OCI-LY7 (cell line): ENCODE data around the gene SLC9A9.

Source experiments
- CTCF ChIP-seq: fragments of 200-600 bp; sonication (generic); conservative IDR thresholded peaks from 2 replicates; pipeline ENCODE4 v1.5.1; 2014; ENCODE audit warnings: mild to moderate bottlenecking, antibody characterized with exemption, low read length, moderate library complexity, mixed read lengths
- EZH2phosphoT487 ChIP-seq: fragments of 200-600 bp; sonication (generic); IDR thresholded peaks from 2 replicates; pipeline ENCODE4 v1.6.1; 2018; ENCODE audit warnings: low read depth, borderline replicate concordance, mild to moderate bottlenecking, mixed run types, antibody characterized with exemption, low read length, moderate library complexity, mixed read lengths

GRCh38 chr3:143236226-143236964 lies 611.9 kb downstream of the SLC9A9 start:
- TF ChIP-seq CTCF (no peak), EZH2phosphoT487 (no peak)
